ENCODE measurements around the gene GLUD2. TPM values are rescaled to one million over a fixed set of nuclear protein-coding genes. Genes with fewer than 3 reads are reported as not detected.

The GLUD2 gene
- total RNA-seq, 1 donor from 2014 or later = 0.27 TPM

- Mint-ChIP-seq H3K27ac (ENCODE audit: unreplicated experiment) (no peak overlapping the region), H3K9me3 (ENCODE audit: unreplicated experiment) (no peaks in the 10 kb centered on the region), H3K27me3 (ENCODE audit: unreplicated experiment) (peaks cover 3% of the 10 kb centered on the region), H3K4me1 (ENCODE audit: low read depth, unreplicated experiment) (no peaks in the 10 kb centered on the region), H3K4me3 (ENCODE audit: unreplicated experiment) (no peak overlapping the region), H3K36me3 (ENCODE audit: unreplicated experiment) (no peaks in the 10 kb centered on the region)
- DNase-seq = no peak
- TF ChIP-seq CTCF (IDR thresholded peaks at IDR 0.05; ENCODE audit: partially characterized antibody, unreplicated experiment) = no peak
Measured at GRCh38 chrX:121010218-121010617, 37.2 kb upstream of the GLUD2 start.

GRCh38 chrX:121011254-121011653, 36.2 kb upstream of the GLUD2 start:
- no peak for TF ChIP-seq CTCF (IDR thresholded peaks at IDR 0.05; ENCODE audit: partially characterized antibody, unreplicated experiment)
- Mint-ChIP-seq H3K27ac (ENCODE audit: unreplicated experiment) (no peak overlapping the region), H3K4me3 (ENCODE audit: unreplicated experiment) (no peak overlapping the region), H3K36me3 (ENCODE audit: unreplicated experiment) (no peaks in the 10 kb centered on the region), H3K27me3 (ENCODE audit: unreplicated experiment) (peaks cover 3% of the 10 kb centered on the region), H3K9me3 (ENCODE audit: unreplicated experiment) (no peaks in the 10 kb centered on the region), H3K4me1 (ENCODE audit: low read depth, unreplicated experiment) (no peaks in the 10 kb centered on the region)
- no peak for DNase-seq

- Mint-ChIP-seq H3K4me1 (ENCODE audit: low read depth, unreplicated experiment) (no peaks in the 10 kb centered on the region), H3K4me3 (ENCODE audit: unreplicated experiment) (no peak overlapping the region), H3K9me3 (ENCODE audit: unreplicated experiment) (no peaks in the 10 kb centered on the region), H3K36me3 (ENCODE audit: unreplicated experiment) (no peaks in the 10 kb centered on the region), H3K27ac (ENCODE audit: unreplicated experiment) (no peak overlapping the region), H3K27me3 (ENCODE audit: unreplicated experiment) (peaks cover 3% of the 10 kb centered on the region)
- no peak for TF ChIP-seq CTCF (IDR thresholded peaks at IDR 0.05; ENCODE audit: partially characterized antibody, unreplicated experiment)
- no peak for DNase-seq
Measured at GRCh38 chrX:121013897-121014455, 33.4 kb upstream of the GLUD2 start.

- Mint-ChIP-seq H3K27me3 (ENCODE audit: unreplicated experiment) (peaks cover 3% of the 10 kb centered on the region), H3K4me1 (ENCODE audit: low read depth, unreplicated experiment) (no peaks in the 10 kb centered on the region), H3K4me3 (ENCODE audit: unreplicated experiment) (no peak overlapping the region), H3K9me3 (ENCODE audit: unreplicated experiment) (no peaks in the 10 kb centered on the region), H3K27ac (ENCODE audit: unreplicated experiment) (no peak overlapping the region), H3K36me3 (ENCODE audit: unreplicated experiment) (no peaks in the 10 kb centered on the region)
- TF ChIP-seq CTCF (IDR thresholded peaks at IDR 0.05; ENCODE audit: partially characterized antibody, unreplicated experiment) = no peak
- DNase-seq = no peak
Measured at GRCh38 chrX:121014826-121015225, 32.6 kb upstream of the GLUD2 start.

GRCh38 chrX:121028419-121028818, 19.0 kb upstream of the GLUD2 start:
- H3K27me3 Mint-ChIP-seq (ENCODE audit: unreplicated experiment) = no peaks in the 10 kb centered on the region
- no peak overlapping the region for H3K27ac Mint-ChIP-seq (ENCODE audit: unreplicated experiment)
- DNase-seq = no peak
- no peak overlapping the region for H3K4me3 Mint-ChIP-seq (ENCODE audit: unreplicated experiment)
- H3K9me3 Mint-ChIP-seq (ENCODE audit: unreplicated experiment) = no peaks in the 10 kb centered on the region
- no peak for TF ChIP-seq CTCF (IDR thresholded peaks at IDR 0.05; ENCODE audit: partially characterized antibody, unreplicated experiment)
- no peaks in the 10 kb centered on the region for H3K4me1 Mint-ChIP-seq (ENCODE audit: low read depth, unreplicated experiment)
- no peaks in the 10 kb centered on the region for H3K36me3 Mint-ChIP-seq (ENCODE audit: unreplicated experiment)
